Neural cell (in vitro differentiated cells): ENCODE data around the gene ZNF503. TPM values are rescaled to one million over a fixed set of nuclear protein-coding genes. Genes with fewer than 3 reads are reported as not detected.

Source experiments
- H2AFZ ChIP-seq: fragments of 200-600, 300-800 bp; sonication (generic), shearing (Covaris generic); 2 replicates; pipeline ENCODE4 v1.6.0; 2014; ENCODE audit warnings: low read depth, mild to moderate bottlenecking, antibody characterized with exemption, low read length, moderate library complexity
- H3F3A ChIP-seq: fragments of 200-600 bp; shearing (Covaris generic); 2 replicates; pipeline ENCODE4 v1.6.1; 2016; ENCODE audit warnings: mild to moderate bottlenecking, moderate library complexity, mixed read lengths, antibody characterized with exemption, low read length; ENCODE audit not compliant: insufficient read depth, poor library complexity, severe bottlenecking
- H3K27ac ChIP-seq: fragments of 200-600, 300-800 bp; sonication (generic), shearing (Covaris generic); 2 replicates; pipeline ENCODE4 v1.5.1; 2014; ENCODE audit warnings: mild to moderate bottlenecking, low read length, moderate library complexity
- H3K27me3 ChIP-seq: fragments of 300-800, 200-600 bp; sonication (generic), shearing (Covaris generic); 2 replicates; pipeline ENCODE4 v1.6.0; 2014; ENCODE audit warnings: mild to moderate bottlenecking, low read depth, low read length, moderate library complexity; ENCODE audit not compliant: insufficient read depth
- H3K36me3 ChIP-seq: fragments of 300-800, 200-600 bp; sonication (generic), shearing (Covaris generic); 2 replicates; pipeline ENCODE4 v1.5.1; 2014; ENCODE audit warnings: mild to moderate bottlenecking, antibody characterized with exemption, low read length, moderate library complexity; ENCODE audit not compliant: insufficient read depth
- H3K4me2 ChIP-seq: fragments of 300-800, 200-600 bp; sonication (generic), shearing (Covaris generic); 2 replicates; pipeline ENCODE4 v1.6.0; 2014; ENCODE audit warnings: mild to moderate bottlenecking, low read length
- H3K4me3 ChIP-seq: fragments of 300-800, 200-600 bp; sonication (generic), shearing (Covaris generic); 2 replicates; pipeline ENCODE4 v1.5.1; 2014; ENCODE audit warnings: mild to moderate bottlenecking, low read length, moderate library complexity
- H3K79me2 ChIP-seq: fragments of 200-600 bp; shearing (Covaris generic); replicated peaks from 2 replicates; pipeline ENCODE4 v1.6.0; 2014; ENCODE audit warnings: mild to moderate bottlenecking, low read length, moderate library complexity; ENCODE audit not compliant: insufficient read depth
- H3K9ac ChIP-seq: fragments of 300-800, 200-600 bp; sonication (generic), shearing (Covaris generic); 2 replicates; pipeline ENCODE4 v1.6.1; 2016; ENCODE audit warnings: mild to moderate bottlenecking, low read length, mixed read lengths
- H3K9me2 ChIP-seq: fragments of 200-600 bp; shearing (Covaris generic); 2 replicates; pipeline ENCODE4 v1.6.1; 2016; ENCODE audit warnings: mild to moderate bottlenecking, low read length, mixed read lengths; ENCODE audit not compliant: insufficient read depth
- H3K9me3 ChIP-seq: fragments of 200-600, 300-800 bp; sonication (generic), shearing (Covaris generic); 2 replicates; pipeline ENCODE4 v1.6.1; 2016; ENCODE audit warnings: mild to moderate bottlenecking, mixed run types, low read length, moderate library complexity, mixed read lengths
- H4K20me1 ChIP-seq: fragments of 200-600 bp; shearing (Covaris generic); 2 replicates; pipeline ENCODE4 v1.6.1; 2016; ENCODE audit warnings: mild to moderate bottlenecking, mixed run types; ENCODE audit not compliant: insufficient read depth
- CTCF ChIP-seq: fragments of 450-650 bp; IDR thresholded peaks from 2 replicates; pipeline ENCODE4 v1.5.1; 2014; ENCODE audit warnings: antibody characterized with exemption, mild to moderate bottlenecking, moderate library complexity; ENCODE audit not compliant: poor library complexity, severe bottlenecking
- EP300 ChIP-seq: fragments of 450-650 bp; conservative IDR thresholded peaks from 2 replicates; pipeline ENCODE4 v1.6.1; 2014; ENCODE audit warnings: antibody characterized with exemption, mild to moderate bottlenecking, moderate library complexity; ENCODE audit not compliant: poor library complexity, severe bottlenecking
- EZH2 ChIP-seq: fragments of 200-600, 300-800 bp; shearing (Covaris generic), sonication (generic); IDR thresholded peaks from 2 replicates; pipeline ENCODE4 v1.6.1; 2014; ENCODE audit warnings: antibody characterized with exemption, low read length, borderline replicate concordance, mild to moderate bottlenecking; ENCODE audit not compliant: insufficient read depth, poor library complexity, severe bottlenecking
- MXI1 ChIP-seq: fragments of 450-650 bp; conservative IDR thresholded peaks from 2 replicates; pipeline ENCODE4 v1.6.1; 2014; ENCODE audit warnings: antibody characterized with exemption, mild to moderate bottlenecking; ENCODE audit not compliant: poor library complexity, severe bottlenecking
- POLR2AphosphoS5 ChIP-seq: IDR thresholded peaks from 2 replicates; pipeline ENCODE4 v1.6.1; 2012
- RAD21 ChIP-seq: fragments of 450-650 bp; conservative IDR thresholded peaks from 2 replicates; pipeline ENCODE4 v1.6.1; 2014; ENCODE audit warnings: antibody characterized with exemption, mild to moderate bottlenecking, moderate library complexity
- REST ChIP-seq: IDR thresholded peaks from 2 replicates; pipeline ENCODE4 v1.6.1; 2012; ENCODE audit warnings: borderline replicate concordance
- SMC3 ChIP-seq: fragments of 450-650 bp; conservative IDR thresholded peaks from 2 replicates; pipeline ENCODE4 v1.6.1; 2014; ENCODE audit warnings: antibody characterized with exemption, mild to moderate bottlenecking, moderate library complexity; ENCODE audit not compliant: poor library complexity
- TAF1 ChIP-seq: IDR thresholded peaks from 2 replicates; pipeline ENCODE4 v1.6.1; 2012; ENCODE audit warnings: low read depth
- polyA plus RNA-seq: library from polyadenylated mRNA; depleted of rRNA; stranded (reverse); fragments of >200 nt; gene quantifications from 2 replicates; pipeline ENCODE4 v1.2.3, GENCODE V29; 2014

ZNF503 gene
- polyA plus RNA-seq, 1 donor from 2014 or later: 41.4 TPM

GRCh38 chr10:75446508-75446907 lies 44.9 kb upstream of the ZNF503 start:
- Histone ChIP-seq H3K4me3 (no peak overlapping the region), H3K4me2 (no peak overlapping the region), H3F3A (peaks cover 9% of the 10 kb centered on the region), H2AFZ (no peak overlapping the region), H3K27me3 (no peaks in the 10 kb centered on the region), H3K9ac (no peak overlapping the region), H3K79me2 (no peaks in the 10 kb centered on the region), H3K9me3 (no peaks in the 10 kb centered on the region), H3K9me2 (no peaks in the 10 kb centered on the region), H3K27ac (no peak overlapping the region), H4K20me1 (no peaks in the 10 kb centered on the region), H3K36me3 (no peaks in the 10 kb centered on the region)
- TF ChIP-seq SMC3: no peak
- TF ChIP-seq CTCF: no peak
- TF ChIP-seq EP300: no peak
- TF ChIP-seq EZH2: no peak
- no peak for TF ChIP-seq POLR2AphosphoS5
- TF ChIP-seq TAF1: no peak
- no peak for TF ChIP-seq MXI1
- no peak for TF ChIP-seq REST
- no peak for TF ChIP-seq RAD21

GRCh38 chr10:75444781-75445386 lies 43.3 kb upstream of the ZNF503 start:
- peaks cover 4% of the 10 kb centered on the region for H3F3A ChIP-seq
- no peaks in the 10 kb centered on the region for H3K36me3 ChIP-seq
- H4K20me1 ChIP-seq: no peaks in the 10 kb centered on the region
- no peak overlapping the region for H3K4me2 ChIP-seq
- H3K9me2 ChIP-seq: no peaks in the 10 kb centered on the region
- no peak overlapping the region for H3K27ac ChIP-seq
- H3K27me3 ChIP-seq: no peaks in the 10 kb centered on the region
- H2AFZ ChIP-seq: no peak overlapping the region
- no peaks in the 10 kb centered on the region for H3K9me3 ChIP-seq
- H3K4me3 ChIP-seq: no peak overlapping the region
- H3K79me2 ChIP-seq: no peaks in the 10 kb centered on the region
- H3K9ac ChIP-seq: no peak overlapping the region
- TF ChIP-seq CTCF (no peak), POLR2AphosphoS5 (no peak), EP300 (no peak), RAD21 (no peak), MXI1 (no peak), SMC3 (no peak), REST (no peak), TAF1 (no peak), EZH2 (no peak)
